Effector CD8-positive, alpha-beta T cell (primary cell): ENCODE results near the gene EIF2D.
A peak's percentile ranks its signal among the peaks of the same experiment; 100 is the strongest.
"Not testable (repeated sequence)": the region's sequence is repeated elsewhere in the genome, so short reads cannot be mapped to it uniquely, and the experiment has no call there.

Experiments used
- DNase-seq: peaks from one replicate; lab custom pipeline; 2025; lab: John Stamatoyannopoulos, UW

EIF2D gene

DNA sequence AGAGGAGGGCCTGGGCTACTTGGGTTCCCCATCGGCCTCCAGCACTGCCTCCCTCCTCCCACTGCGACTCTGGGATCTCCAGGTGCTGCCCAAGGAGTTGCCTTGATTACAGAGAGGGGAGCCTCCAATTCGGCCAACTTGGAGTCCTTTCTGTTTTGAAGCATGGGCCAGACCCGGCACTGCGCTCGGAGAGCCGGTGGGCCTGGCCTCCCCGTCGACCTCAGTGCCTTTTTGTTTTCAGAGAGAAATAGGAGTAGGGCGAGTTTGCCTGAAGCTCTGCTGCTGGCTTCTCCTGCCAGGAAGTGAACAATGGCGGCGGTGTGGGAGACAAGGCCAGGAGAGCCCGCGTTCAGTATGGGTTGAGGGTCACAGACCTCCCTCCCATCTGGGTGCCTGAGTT lies 24.4 kb downstream of the EIF2D start:
- no peak for DNase-seq

GRCh38 chr1:206586501-206587445 lies 25.5 kb downstream of the EIF2D start:
- no peak for DNase-seq

DNA sequence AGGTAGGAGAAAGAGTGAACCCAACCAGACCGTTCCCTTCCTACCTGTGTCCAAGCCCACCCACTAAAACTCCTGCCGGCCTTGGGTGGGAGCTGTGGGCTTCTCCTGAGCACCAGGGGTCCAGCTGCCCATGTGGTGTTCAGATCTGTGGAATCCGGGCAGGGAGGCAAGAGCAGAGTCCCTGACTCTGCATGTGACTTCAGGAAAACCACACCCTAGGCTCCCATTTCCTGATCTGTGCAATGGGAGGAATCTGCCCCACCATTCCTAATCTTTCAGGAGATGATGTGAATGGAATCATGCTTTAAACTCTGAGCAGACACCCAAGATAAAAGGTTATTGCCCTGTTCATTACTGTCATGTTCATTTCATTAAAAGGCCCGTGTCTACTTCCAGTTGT lies 27.6 kb downstream of the EIF2D start:
- DNase-seq: no peak

DNA sequence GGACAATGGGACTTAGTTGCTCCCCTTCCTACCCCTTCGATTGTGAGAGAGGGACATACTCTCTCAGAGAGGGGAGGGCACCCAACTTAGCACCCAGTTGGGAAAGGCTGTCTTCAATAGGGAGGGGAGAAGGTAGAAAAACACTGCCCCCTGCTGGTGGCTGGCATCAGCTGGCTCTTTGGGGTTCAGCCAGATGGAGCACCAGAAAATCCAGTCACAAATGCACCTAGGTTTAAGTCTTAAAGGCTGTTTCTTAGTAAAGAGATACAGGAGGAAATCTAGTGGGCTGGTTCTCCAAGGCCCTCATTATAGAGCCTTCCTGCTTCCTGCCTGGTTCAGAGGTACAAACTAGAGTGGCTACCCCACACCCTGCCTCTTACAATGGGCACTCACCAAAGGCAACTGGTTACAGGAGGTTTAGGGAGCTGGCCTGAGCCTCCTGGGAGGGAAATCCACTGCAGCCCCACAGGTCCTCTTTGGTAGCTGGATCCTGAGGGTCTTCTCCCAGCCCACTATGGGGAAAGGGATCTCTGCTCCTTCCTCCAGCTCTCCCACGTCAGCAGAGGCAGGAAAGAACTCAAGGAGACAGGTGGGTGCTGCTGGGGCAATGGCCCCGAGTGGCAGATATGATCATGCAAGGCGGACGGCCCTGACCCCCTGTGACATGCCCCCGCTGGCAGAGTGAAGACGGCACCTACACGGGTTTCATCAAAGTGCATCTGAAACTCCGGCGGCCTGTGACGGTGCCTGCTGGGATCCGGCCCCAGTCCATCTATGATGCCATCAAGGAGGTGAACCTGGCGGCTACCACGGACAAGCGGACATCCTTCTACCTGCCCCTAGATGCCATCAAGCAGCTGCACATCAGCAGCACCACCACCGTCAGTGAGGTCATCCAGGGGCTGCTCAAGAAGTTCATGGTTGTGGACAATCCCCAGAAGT lies 28.3 kb downstream of the EIF2D start:
- peak; percentile 79 for DNase-seq

- DNase-seq: no peak
These were observed 29.1 kb downstream of the EIF2D start for GRCh38 chr1:206582971-206583706.

- DNase-seq: no peak
These were observed 29.7 kb downstream of the EIF2D start for GRCh38 chr1:206582537-206582936.

- DNase-seq: peak; percentile 53
These were observed 30.7 kb downstream of the EIF2D start for GRCh38 chr1:206581571-206581981.

DNA sequence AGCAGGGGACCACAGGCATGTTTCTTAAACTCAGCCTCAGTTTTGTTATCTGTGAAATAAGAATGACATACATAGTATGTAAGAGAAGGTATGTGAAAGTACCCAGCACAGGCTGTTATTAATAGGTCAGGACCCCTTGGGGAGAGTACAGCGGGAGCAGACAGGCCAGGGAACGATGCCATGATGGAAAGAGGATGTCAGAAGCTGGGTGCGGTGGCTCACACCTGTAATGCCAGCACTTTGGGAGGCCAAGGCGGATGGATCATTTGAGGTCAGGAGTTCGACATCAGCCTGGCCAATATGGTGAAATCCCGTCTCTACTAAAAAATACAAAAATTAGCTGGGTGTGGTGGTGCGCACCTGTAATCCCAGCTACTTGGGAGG lies 31.2 kb downstream of the EIF2D start:
- DNase-seq: not testable (repeated sequence)

DNA sequence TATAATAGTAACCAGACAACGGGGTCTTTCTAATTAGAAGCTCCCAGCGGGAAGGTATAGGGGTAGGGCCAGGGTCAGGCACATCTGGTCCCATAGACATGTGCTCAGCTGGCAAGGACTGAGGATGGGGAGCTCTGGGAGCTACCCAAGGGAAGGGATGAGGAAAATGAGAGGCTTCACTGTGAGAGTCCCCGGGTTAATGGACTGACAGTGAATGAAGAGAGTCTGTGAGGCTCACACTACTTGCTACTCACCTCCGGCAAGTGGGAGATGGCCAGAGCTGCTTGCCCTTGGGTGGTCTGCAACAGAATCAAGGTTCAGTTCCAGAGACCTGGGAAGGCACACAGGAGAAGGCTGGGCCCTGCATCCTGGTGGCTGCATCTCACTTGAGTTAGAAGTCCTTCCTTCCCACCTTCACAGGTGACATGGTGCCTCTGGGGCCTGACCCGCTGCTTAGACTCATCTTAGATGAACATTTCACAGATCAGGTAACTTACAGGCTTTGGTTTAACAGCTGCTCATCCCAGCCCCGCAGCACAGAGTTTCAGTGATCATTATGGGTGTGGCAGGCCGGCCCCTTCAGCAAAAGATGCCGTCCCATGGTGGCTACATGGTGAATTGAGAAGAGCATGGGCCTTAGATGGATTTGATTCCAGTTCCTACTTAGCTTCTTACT lies 31.7 kb downstream of the EIF2D start:
- no peak for DNase-seq

GRCh38 chr1:206579747-206580437 lies 32.4 kb downstream of the EIF2D start:
- DNase-seq: peak; percentile 68

DNA sequence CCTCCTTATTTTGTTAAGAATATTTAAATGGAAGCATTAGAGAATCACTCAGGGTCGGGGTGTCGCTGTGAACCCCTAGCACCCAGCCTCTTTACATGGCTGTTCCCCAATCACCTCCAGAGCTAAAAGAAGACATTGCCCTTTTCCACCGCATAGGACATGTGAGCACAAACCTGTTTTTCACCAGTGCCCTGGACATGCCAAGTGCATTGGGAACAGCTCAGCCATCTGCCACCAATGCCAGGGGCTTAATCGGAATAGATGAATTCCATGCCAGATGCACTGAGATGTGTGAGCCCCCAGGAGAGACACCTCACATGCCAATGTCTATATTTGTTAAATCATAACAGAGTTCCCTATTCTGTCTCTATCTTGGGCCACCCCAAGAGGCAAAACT lies 33.3 kb downstream of the EIF2D start:
- no peak for DNase-seq

DNA sequence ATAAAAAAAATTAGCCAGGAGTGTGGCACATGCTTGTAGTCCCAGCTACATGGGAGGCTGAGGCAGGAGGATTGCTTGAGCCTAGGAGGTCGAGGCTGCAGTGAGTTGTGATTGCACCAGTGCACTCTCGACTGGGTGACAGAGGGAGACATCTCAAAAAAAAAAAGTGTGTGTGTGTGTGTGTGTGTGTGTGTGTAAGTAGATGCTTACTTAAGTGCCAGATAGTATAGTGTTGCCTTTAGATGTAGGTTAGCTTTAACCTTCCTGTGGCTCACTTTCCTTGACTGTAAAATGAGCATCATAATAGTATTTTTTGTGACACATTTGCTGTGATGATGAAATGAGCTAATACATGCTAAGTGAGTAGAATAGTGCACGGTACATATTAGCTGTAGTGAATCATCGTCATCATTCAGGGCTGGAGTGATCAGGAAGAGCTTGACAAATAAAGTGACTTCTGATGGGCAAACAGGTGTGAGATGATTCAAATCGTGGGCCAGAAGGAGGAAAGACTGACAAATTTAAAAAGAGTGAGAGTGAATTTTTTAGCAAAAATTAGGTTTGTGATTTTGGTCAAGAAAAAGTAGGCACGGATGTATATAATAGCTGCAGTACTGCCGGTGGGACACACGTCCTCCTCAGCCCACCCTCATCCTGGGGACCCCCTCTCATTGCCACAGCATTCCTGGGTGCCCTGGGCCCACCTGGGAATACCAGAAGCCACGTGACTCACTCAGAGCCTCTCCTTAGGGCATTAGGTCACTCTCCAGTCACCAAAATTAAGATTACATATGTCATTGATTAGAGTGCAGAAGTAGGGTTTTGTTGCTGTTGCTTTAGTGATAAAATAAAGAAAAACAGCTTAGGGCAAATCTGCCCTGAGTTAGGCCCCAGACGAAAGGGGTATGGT lies 33.9 kb downstream of the EIF2D start:
- no peak for DNase-seq

DNA sequence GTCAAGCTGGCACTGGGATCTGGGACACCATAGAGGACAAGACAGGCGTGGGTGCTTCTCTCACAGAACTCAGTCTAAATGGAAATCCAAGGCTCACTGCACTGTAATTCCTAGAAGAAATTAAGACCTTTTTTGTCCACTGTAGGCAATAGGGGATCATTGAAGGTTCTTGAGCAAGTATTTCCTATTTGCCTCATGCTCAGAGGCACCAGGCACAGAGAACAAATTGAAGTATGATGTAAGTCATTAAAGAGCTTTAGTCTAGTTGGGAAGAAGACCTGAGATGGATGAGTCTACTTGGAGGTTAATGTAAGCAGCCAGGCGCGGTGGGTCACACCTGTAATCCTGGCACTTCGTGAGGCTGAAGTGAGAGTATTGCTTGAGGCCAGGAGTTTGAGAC lies 34.6 kb downstream of the EIF2D start:
- DNase-seq: no peak

DNA sequence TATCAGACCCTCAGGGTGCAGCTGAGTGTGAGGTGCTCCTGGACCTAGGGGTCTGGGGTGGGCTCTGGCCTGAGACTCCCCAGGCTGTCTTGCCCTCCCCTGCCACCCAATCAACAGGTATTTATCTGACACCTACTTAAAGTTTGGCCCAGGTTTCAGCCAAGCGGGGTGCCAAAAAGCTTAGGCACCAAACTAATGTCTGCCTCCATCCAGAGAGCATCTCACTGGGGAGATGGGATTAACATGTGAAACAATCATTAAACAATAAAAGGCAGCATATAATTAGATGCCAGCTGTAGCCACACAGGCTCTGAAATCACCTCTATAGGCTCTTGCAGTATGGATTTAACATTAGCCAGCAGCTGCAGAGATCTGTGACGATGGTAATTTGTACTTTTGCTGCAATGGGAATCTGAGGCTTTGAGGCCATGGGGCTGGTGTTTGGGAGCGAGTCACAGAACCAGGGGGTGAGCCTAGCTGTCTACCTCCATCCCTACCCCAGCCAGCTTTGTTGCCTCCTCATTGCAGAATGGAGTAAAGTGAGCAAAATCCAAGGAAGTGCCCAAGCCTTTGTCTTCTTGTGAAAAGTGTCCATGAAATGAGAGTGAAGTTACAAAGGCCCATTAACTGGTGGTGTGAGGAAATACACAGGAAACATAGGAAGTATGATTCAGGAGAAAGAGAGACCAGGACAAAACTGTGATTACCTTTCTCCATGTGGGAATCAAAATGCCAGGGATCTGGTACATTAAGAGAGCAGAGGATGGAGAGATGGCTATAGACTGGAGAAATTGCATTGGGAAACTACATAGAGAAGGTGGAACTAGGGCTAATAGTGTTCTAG lies 36.1 kb downstream of the EIF2D start:
- DNase-seq: no peak

DNA sequence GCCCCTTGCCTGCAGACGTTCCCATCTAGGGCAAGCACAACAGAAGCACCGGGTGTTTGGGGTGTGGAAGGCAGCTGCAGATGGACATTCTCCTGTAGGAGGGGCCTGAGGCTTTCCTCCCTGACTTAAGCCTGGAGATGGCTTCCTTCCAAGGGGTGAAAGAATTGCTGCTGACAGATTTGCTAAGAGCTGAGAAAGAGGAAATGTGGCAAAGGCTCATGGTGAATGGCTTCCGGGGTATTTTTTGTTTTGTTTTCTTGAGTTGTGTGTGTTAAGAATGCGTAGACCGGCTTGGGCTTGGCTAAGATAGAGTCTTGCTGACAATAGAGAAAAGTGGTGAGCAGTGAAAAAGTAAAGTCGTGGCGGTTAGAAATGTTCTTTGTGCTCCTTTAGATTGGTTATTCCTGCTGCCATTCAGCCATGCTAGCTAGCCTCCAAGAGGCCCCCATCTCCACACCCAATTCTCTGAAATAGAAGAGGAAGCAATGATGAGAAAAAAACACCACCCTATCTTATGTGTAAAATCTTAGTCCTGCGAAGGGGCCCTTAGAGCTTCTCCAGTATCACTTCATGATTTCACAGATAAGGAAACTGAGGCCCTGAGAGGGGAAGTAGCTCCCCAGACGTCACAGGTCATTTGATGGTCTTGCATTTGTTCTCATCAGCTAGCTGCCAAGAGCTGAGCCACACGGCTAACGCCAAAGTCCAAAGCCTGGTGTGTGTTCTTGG lies 36.9 kb downstream of the EIF2D start:
- DNase-seq: no peak

- no peak for DNase-seq
These were observed 38.5 kb downstream of the EIF2D start for GRCh38 chr1:206573762-206574161.

DNA sequence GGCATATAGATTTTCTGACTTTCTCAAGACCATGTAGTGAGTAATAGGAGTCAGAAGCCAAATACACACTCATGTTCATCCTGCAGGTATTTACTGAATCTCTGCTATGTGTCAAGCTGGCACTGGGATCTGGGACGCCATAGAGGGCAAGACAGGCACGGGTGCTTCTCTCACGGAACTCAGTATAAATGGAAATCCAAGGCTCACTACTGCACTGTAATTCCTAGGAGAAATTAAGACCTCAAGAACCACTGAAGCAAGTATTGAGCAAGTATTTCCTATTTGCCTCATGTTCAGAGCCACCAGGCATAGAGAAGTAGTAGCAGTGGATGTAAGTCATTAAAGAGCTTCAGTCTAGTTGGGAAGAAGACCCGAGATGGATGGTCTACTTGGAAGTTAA lies 38.9 kb downstream of the EIF2D start:
- no peak for DNase-seq

DNA sequence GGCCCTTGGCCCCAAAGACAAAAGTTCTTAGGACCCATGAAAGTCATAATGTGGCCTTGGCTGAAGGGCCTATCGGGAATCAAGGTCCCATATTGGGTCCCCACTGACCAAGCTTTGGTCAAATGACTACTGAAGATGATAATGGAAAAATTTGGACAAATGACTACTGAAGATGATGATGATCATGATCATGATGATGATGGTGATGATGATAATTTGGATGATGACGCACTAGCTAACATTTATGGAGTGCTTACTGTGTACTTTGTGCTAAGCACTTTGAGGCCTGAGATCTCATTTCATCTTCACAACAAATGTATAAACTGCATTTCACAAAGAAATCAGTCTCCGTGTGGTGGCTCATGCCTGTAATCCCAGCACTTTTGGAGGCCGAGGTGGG lies 39.4 kb downstream of the EIF2D start:
- DNase-seq: no peak
